GM12878 (cell line): ENCODE results near the gene SPRY4. TPM values are rescaled to one million over a fixed set of nuclear protein-coding genes. Genes with fewer than 3 reads are reported as not detected.

Source experiments
- BHLHE40 ChIP-seq, 2 experiments: fragments of 450-650 bp in 1 of 2; IDR thresholded peaks; 2 replicates each; pipeline ENCODE4 v1.6.1; 2011 to 2017; ENCODE audit warnings: low read depth in 2 of 2, borderline replicate concordance in 1 of 2, improper control_type of control experiment in 1 of 2, low read length in 1 of 2, mild to moderate bottlenecking in 1 of 2
- CBFB ChIP-seq: IDR thresholded peaks from 2 replicates; pipeline ENCODE4 v1.6.1; 2016; ENCODE audit warnings: antibody characterized with exemption, low read depth
- CEBPB ChIP-seq, 2 experiments: fragments of 150-350 bp in 1 of 2; IDR thresholded peaks; 2 replicates each; pipeline ENCODE4 v1.6.1; 2012 to 2014; ENCODE audit warnings: low read depth in 2 of 2, low read length in 2 of 2, borderline replicate concordance in 1 of 2, inconsistent platforms in 1 of 2
- EP300 ChIP-seq, 2 experiments: fragments of 150-350 bp in 1 of 2; IDR thresholded peaks; 2 replicates each; pipeline ENCODE4 v1.6.1; 2011 to 2012; ENCODE audit warnings: low read depth in 2 of 2, low read length in 2 of 2, borderline replicate concordance in 1 of 2, improper control_type of control experiment in 1 of 2, inconsistent platforms in 1 of 2; ENCODE audit not compliant: control insufficient read depth in 1 of 2
- HDAC2 ChIP-seq: fragments of 200-600 bp; sonication (generic); IDR thresholded peaks from 2 replicates; pipeline ENCODE4 v1.6.1; 2017
- IKZF1 ChIP-seq: fragments of 450-650 bp; conservative IDR thresholded peaks from 2 replicates; pipeline ENCODE4 v1.6.1; 2017; ENCODE audit warnings: antibody characterized with exemption, mild to moderate bottlenecking
- IKZF2 ChIP-seq, 2 experiments: fragments of 450-650 bp; IDR thresholded peaks; 2 replicates each; pipeline ENCODE4 v1.6.1; 2017; ENCODE audit warnings: mild to moderate bottlenecking in 2 of 2, moderate library complexity in 2 of 2
- KDM1A ChIP-seq: fragments of 200-600 bp; sonication (generic); IDR thresholded peaks from 2 replicates; pipeline ENCODE4 v1.6.1; 2016; ENCODE audit warnings: borderline replicate concordance
- MEF2A ChIP-seq: IDR thresholded peaks from 2 replicates; pipeline ENCODE4 v1.6.1; 2011; ENCODE audit warnings: low read depth, mild to moderate bottlenecking, low read length, moderate library complexity; ENCODE audit not compliant: insufficient read depth
- MTA3 ChIP-seq: IDR thresholded peaks from 2 replicates; pipeline ENCODE4 v1.6.1; 2012; ENCODE audit warnings: low read length, inconsistent platforms, borderline replicate concordance
- NKRF ChIP-seq: fragments of 450-650 bp; conservative IDR thresholded peaks from 2 replicates; pipeline ENCODE4 v1.6.1; 2017; ENCODE audit warnings: mild to moderate bottlenecking, moderate library complexity
- PBX3 ChIP-seq: IDR thresholded peaks from 2 replicates; pipeline ENCODE4 v1.6.1; 2011; ENCODE audit warnings: mild to moderate bottlenecking, low read depth, low read length, moderate library complexity; ENCODE audit not compliant: insufficient replicate concordance
- POU2F2 ChIP-seq: IDR thresholded peaks from 3 replicates; pipeline ENCODE4 v1.6.1; 2011; ENCODE audit warnings: low read depth, mild to moderate bottlenecking, low read length, borderline replicate concordance
- RB1 ChIP-seq: fragments of 450-650 bp; formaldehyde crosslinking; IDR thresholded peaks from 2 replicates; pipeline ENCODE4 v1.6.1; 2017; ENCODE audit warnings: mild to moderate bottlenecking, borderline replicate concordance
- SIN3A ChIP-seq: IDR thresholded peaks from 2 replicates; pipeline ENCODE4 v1.6.1; 2012; ENCODE audit warnings: low read depth, low read length, improper control_type of control experiment
- SMARCA5 ChIP-seq: fragments of 450-650 bp; IDR thresholded peaks from 2 replicates; pipeline ENCODE4 v1.6.1; 2017; ENCODE audit warnings: mild to moderate bottlenecking
- TCF12 ChIP-seq: IDR thresholded peaks from 2 replicates; pipeline ENCODE4 v1.6.1; 2011; ENCODE audit warnings: low read depth, mild to moderate bottlenecking, low read length
- ZNF207 ChIP-seq: fragments of 450-650 bp; IDR thresholded peaks from 2 replicates; pipeline ENCODE4 v1.6.1; 2014; ENCODE audit warnings: antibody characterized with exemption, mild to moderate bottlenecking, borderline replicate concordance
- polyA plus RNA-seq, 11 experiments: library from polyadenylated mRNA; depleted of rRNA in 4 of 11; unstranded in 6 of 11; stranded (reverse) in 5 of 11; fragments of >200 nt; fragmentation: Nextera tagmentation in 4 of 11; fragmentation: Illumina TruSeq in 1 of 11; extraction: Ambion mirVana in 4 of 11; extraction: Trizol in 1 of 11; gene quantifications; 1 replicate in 1 of 11; 2 replicates in 10 of 11; pipeline versions ENCODE4 v1.2.1 to v1.2.3, GENCODE V29; 2011 to 2016; ENCODE audit warnings: inconsistent platforms in 2 of 11, missing spikeins in 2 of 11, low read depth in 1 of 11
- total RNA-seq, 4 experiments: library from RNA; depleted of rRNA in 3 of 4; stranded (reverse); fragments of >200 nt in 3 of 4; fragmentation: Illumina TruSeq in 1 of 4; extraction: Trizol in 1 of 4; gene quantifications; 2 replicates each; pipeline versions ENCODE4 v1.2.1 to v1.2.3, GENCODE V29; 2013 to 2021
- TF ChIP-seq, protein P1 (sequence below): IDR thresholded peaks from 2 replicates; pipeline ENCODE4 v1.6.1; 2012; ENCODE audit warnings: low read depth, low read length, improper control_type of control experiment
- TF ChIP-seq, protein P2 (sequence below), 3 experiments: IDR thresholded peaks in 2 of 3; conservative IDR thresholded peaks in 1 of 3; 2 replicates each; pipeline ENCODE4 v1.5.1; 2011; ENCODE audit warnings: low read depth in 3 of 3, low read length in 3 of 3, mild to moderate bottlenecking in 3 of 3, control low read depth in 2 of 3, moderate library complexity in 2 of 3, inconsistent platforms in 1 of 3, mixed read lengths in 1 of 3; ENCODE audit not compliant: control insufficient read depth in 2 of 3, insufficient read depth in 1 of 3; ENCODE audit errors: extremely low read depth in 1 of 3

SPRY4 gene
- total and polyA plus RNA-seq, 10 of the 15 experiments (the other 5 are each of a cell fraction or from before 2014, with no cell fraction given) = 0.04 to 1.4 (median 0.18) TPM; not detected in 1

- no peak for TF ChIP-seq CBFB
- no peak for TF ChIP-seq ZNF207
- peak in 1 of 2 experiments; percentile 33; a peak in 1 of 4 replicates for TF ChIP-seq BHLHE40 (IDR thresholded peaks at IDR 0.05; ENCODE audit: borderline replicate concordance in 1 of 2, low read depth in 2 of 2, low read length in 1 of 2)
- peak; percentile 31; the same call in 1 of the 2 replicates for TF ChIP-seq TCF12
- TF ChIP-seq, protein P1, sequence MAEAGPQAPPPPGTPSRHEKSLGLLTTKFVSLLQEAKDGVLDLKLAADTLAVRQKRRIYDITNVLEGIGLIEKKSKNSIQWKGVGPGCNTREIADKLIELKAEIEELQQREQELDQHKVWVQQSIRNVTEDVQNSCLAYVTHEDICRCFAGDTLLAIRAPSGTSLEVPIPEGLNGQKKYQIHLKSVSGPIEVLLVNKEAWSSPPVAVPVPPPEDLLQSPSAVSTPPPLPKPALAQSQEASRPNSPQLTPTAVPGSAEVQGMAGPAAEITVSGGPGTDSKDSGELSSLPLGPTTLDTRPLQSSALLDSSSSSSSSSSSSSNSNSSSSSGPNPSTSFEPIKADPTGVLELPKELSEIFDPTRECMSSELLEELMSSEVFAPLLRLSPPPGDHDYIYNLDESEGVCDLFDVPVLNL = peak; percentile 91
- TF ChIP-seq RB1 = 0 out of 2 replicates have a peak, but pooled peaks have one; percentile 19
- peak; percentile 46 for TF ChIP-seq NKRF
- 0 out of 4 replicates have a peak, but pooled peaks of 1 of the 2 experiments have one; percentile 17 for TF ChIP-seq EP300 (IDR thresholded peaks at IDR 0.05; ENCODE audit: borderline replicate concordance in 1 of 2, control insufficient read depth in 1 of 2, low read depth in 2 of 2, low read length in 2 of 2)
- TF ChIP-seq MEF2A = no peak
- no peak for TF ChIP-seq KDM1A
- peak in 1 of 2 experiments; percentile 3; a peak in 1 of 4 replicates for TF ChIP-seq IKZF2 (IDR thresholded peaks at IDR 0.05)
- no peak for TF ChIP-seq PBX3
- TF ChIP-seq SIN3A = 0 out of 2 replicates have a peak, but pooled peaks have one; percentile 49
- TF ChIP-seq, protein P2, sequence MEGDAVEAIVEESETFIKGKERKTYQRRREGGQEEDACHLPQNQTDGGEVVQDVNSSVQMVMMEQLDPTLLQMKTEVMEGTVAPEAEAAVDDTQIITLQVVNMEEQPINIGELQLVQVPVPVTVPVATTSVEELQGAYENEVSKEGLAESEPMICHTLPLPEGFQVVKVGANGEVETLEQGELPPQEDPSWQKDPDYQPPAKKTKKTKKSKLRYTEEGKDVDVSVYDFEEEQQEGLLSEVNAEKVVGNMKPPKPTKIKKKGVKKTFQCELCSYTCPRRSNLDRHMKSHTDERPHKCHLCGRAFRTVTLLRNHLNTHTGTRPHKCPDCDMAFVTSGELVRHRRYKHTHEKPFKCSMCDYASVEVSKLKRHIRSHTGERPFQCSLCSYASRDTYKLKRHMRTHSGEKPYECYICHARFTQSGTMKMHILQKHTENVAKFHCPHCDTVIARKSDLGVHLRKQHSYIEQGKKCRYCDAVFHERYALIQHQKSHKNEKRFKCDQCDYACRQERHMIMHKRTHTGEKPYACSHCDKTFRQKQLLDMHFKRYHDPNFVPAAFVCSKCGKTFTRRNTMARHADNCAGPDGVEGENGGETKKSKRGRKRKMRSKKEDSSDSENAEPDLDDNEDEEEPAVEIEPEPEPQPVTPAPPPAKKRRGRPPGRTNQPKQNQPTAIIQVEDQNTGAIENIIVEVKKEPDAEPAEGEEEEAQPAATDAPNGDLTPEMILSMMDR (IDR thresholded peaks at IDR 0.05 in 2 of 3, conservative IDR thresholded peaks at IDR 0.05 in 1 of 3; ENCODE audit: control insufficient read depth in 2 of 3, extremely low read depth in 1 of 3, insufficient read depth in 1 of 3, low read depth in 3 of 3, low read length in 3 of 3) = peak in 2 of 3 experiments; percentile 2 to 8; a peak in 1 of 6 replicates
- TF ChIP-seq POU2F2 = no peak
- no peak for TF ChIP-seq HDAC2
- peak; percentile 88 for TF ChIP-seq IKZF1
- peak; percentile 2; the same call in 1 of the 2 replicates for TF ChIP-seq SMARCA5
- TF ChIP-seq CEBPB (IDR thresholded peaks at IDR 0.05; ENCODE audit: borderline replicate concordance in 1 of 2, low read depth in 2 of 2, low read length in 2 of 2) = peak in 1 of 2 experiments; percentile 92; a peak in 2 of 4 replicates
- no peak for TF ChIP-seq MTA3
These were observed at the start of gene SPRY4 (continued) for GRCh38 chr5:142324871-142325724.
